WTC11 (cell line): ENCODE data around the gene JOSD1. TPM values are rescaled to one million over a fixed set of nuclear protein-coding genes. Genes with fewer than 3 reads are reported as not detected.

Experiments used
- ATAC-seq: fragments of 200-7000 bp; cut with Tn5 transposase; 2 replicates; pipeline ENCODE4 v1.10.0; 2021; ENCODE audit warnings: mild to moderate bottlenecking, moderate library complexity
- CTCF ChIA-PET: fragments of 300-600 bp; sonication (Branson Sonifier 250); formaldehyde crosslinking; loops from one replicate; lab custom pipeline; 2021; ENCODE audit warnings: antibody characterized with exemption; lab: Charles Lee
- POLR2A ChIA-PET: fragments of 350-600 bp; sonication (Branson Sonifier 250); formaldehyde crosslinking; loops from one replicate; lab custom pipeline; 2021; ENCODE audit warnings: antibody characterized with exemption; lab: Charles Lee
- DNase-seq: peaks from one replicate; pipeline ENCODE4 v3.0.0; 2021; ENCODE audit warnings: low spot score
- H3K27ac Mint-ChIP-seq: 2 replicates; pipeline ENCODE4 v1.8.0; 2021; ENCODE audit warnings: mixed read lengths
- H3K27me3 Mint-ChIP-seq: 2 replicates; pipeline ENCODE4 v1.8.0; 2021; ENCODE audit warnings: low read depth, mild to moderate bottlenecking, moderate library complexity, mixed read lengths
- H3K36me3 Mint-ChIP-seq: 2 replicates; pipeline ENCODE4 v1.8.0; 2021; ENCODE audit warnings: mixed read lengths
- H3K4me1 Mint-ChIP-seq: 2 replicates; pipeline ENCODE4 v1.8.0; 2022; ENCODE audit warnings: mixed read lengths
- H3K4me3 Mint-ChIP-seq: 2 replicates; pipeline ENCODE4 v1.8.0; 2021; ENCODE audit warnings: mild to moderate bottlenecking, moderate library complexity, mixed read lengths
- H3K9me3 Mint-ChIP-seq: 2 replicates; pipeline ENCODE4 v1.8.0; 2021; ENCODE audit warnings: mixed read lengths
- CREB1 ChIP-seq: sonication (generic); formaldehyde crosslinking; IDR thresholded peaks from 2 replicates; pipeline ENCODE4 v1.8.0; 2023; ENCODE audit warnings: mild to moderate bottlenecking, missing genetic modification reagents
- ERG ChIP-seq: fragments of 250-450 bp; sonication (Bioruptor Pico); IDR thresholded peaks from 2 replicates; pipeline ENCODE4 v1.8.0; 2021; ENCODE audit warnings: mild to moderate bottlenecking
- ESRRA ChIP-seq: sonication (generic); formaldehyde crosslinking; IDR thresholded peaks from 2 replicates; pipeline ENCODE4 v1.8.1; 2022; ENCODE audit warnings: mild to moderate bottlenecking, missing genetic modification reagents, borderline replicate concordance
- GABPB1 ChIP-seq: sonication (generic); formaldehyde crosslinking; IDR thresholded peaks from 2 replicates; pipeline ENCODE4 v1.8.1; 2023; ENCODE audit warnings: mild to moderate bottlenecking, missing genetic modification reagents
- GTF2I ChIP-seq: fragments of 250-450 bp; sonication (Bioruptor Pico); conservative IDR thresholded peaks from 2 replicates; pipeline ENCODE4 v1.4.0; 2021; ENCODE audit warnings: mild to moderate bottlenecking
- HMGXB4 ChIP-seq: sonication (generic); formaldehyde crosslinking; IDR thresholded peaks from 2 replicates; pipeline ENCODE4 v1.8.1; 2023; ENCODE audit warnings: mild to moderate bottlenecking, moderate library complexity, missing genetic modification reagents
- JAZF1 ChIP-seq: fragments of 250-450 bp; sonication (Bioruptor Pico); IDR thresholded peaks from 2 replicates; pipeline ENCODE4 v1.9.0; 2021; ENCODE audit warnings: moderate library complexity, mild to moderate bottlenecking, inconsistent platforms
- KAT7 ChIP-seq: sonication (generic); formaldehyde crosslinking; IDR thresholded peaks from 2 replicates; pipeline ENCODE4 v1.8.1; 2023; ENCODE audit warnings: missing genetic modification reagents, mild to moderate bottlenecking, borderline replicate concordance
- NFYB ChIP-seq: sonication (generic); formaldehyde crosslinking; conservative IDR thresholded peaks from 2 replicates; pipeline ENCODE4 v1.8.0; 2022; ENCODE audit warnings: low read depth, missing genetic modification reagents
- PRDM15 ChIP-seq: sonication (generic); formaldehyde crosslinking; IDR thresholded peaks from 2 replicates; pipeline ENCODE4 v1.8.0; 2022; ENCODE audit warnings: missing genetic modification reagents
- TEAD1 ChIP-seq: sonication (generic); formaldehyde crosslinking; IDR thresholded peaks from 2 replicates; pipeline ENCODE4 v1.8.0; 2022; ENCODE audit warnings: mild to moderate bottlenecking, missing genetic modification reagents
- USF2 ChIP-seq: sonication (generic); formaldehyde crosslinking; IDR thresholded peaks from 2 replicates; pipeline ENCODE4 v1.8.1; 2023; ENCODE audit warnings: mild to moderate bottlenecking, missing genetic modification reagents, moderate library complexity
- ZNF263 ChIP-seq: sonication (generic); formaldehyde crosslinking; IDR thresholded peaks from 2 replicates; pipeline ENCODE4 v1.8.1; 2022; ENCODE audit warnings: low read depth, mild to moderate bottlenecking, moderate library complexity, missing genetic modification reagents
- ZNF532 ChIP-seq: fragments of 250-450 bp; sonication (Bioruptor Pico); IDR thresholded peaks from 2 replicates; pipeline ENCODE4 v1.9.0; 2021; ENCODE audit warnings: mild to moderate bottlenecking, borderline replicate concordance
- ZNF671 ChIP-seq: fragments of 250-450 bp; sonication (Bioruptor Pico); IDR thresholded peaks from 2 replicates; pipeline ENCODE4 v1.8.0; 2021; ENCODE audit warnings: mild to moderate bottlenecking
- ZSCAN18 ChIP-seq: fragments of 250-450 bp; sonication (Bioruptor Pico); IDR thresholded peaks from 2 replicates; pipeline ENCODE4 v2.1.2; 2022; ENCODE audit warnings: mild to moderate bottlenecking, moderate library complexity
- total RNA-seq: library from RNA; stranded (reverse); gene quantifications from 3 replicates; pipeline ENCODE4 v1.2.3, GENCODE V29; 2021

The JOSD1 gene
- total RNA-seq, 1 experiment from 2014 or later: 24.5 TPM

GRCh38 chr22:38704654-38705234, 4.0 kb upstream of the JOSD1 start:
- ChIA-PET CTCF (interaction anchor here (0.9 to 1.5 kb wide), 3 partner anchors 61 to 607 kb away, joined by 4 to 9 read pairs (median 4); no protein-coding TSS in a partner anchor), POLR2A (no interaction called here)
- peak overlapping the region; percentile 100 for H3K27ac Mint-ChIP-seq
- H3K4me3 Mint-ChIP-seq: peak overlapping the region; percentile 83
- DNase-seq (no peak), ATAC-seq (no peak)
- H3K36me3 Mint-ChIP-seq: no peaks in the 10 kb centered on the region; the same call in 1 of the 2 replicates
- H3K4me1 Mint-ChIP-seq: peaks cover 59% of the 10 kb centered on the region
- no peaks in the 10 kb centered on the region for H3K9me3 Mint-ChIP-seq
- no peak for TF ChIP-seq PRDM15 (CRISPR knock-in tag)
- no peak for TF ChIP-seq USF2
- no peak for TF ChIP-seq ZNF263
- no peak for TF ChIP-seq HMGXB4 (CRISPR knock-in tag)
- no peak for TF ChIP-seq JAZF1 (CRISPR knock-in tag)
- no peak for TF ChIP-seq KAT7 (CRISPR knock-in tag)
- TF ChIP-seq ZSCAN18 (CRISPR knock-in tag): no peak
- no peak for TF ChIP-seq TEAD1
- TF ChIP-seq GTF2I: no peak
- no peak for TF ChIP-seq ERG
- no peak for TF ChIP-seq ZNF671 (CRISPR knock-in tag)
- no peak for TF ChIP-seq NFYB (CRISPR knock-in tag)
- no peak for TF ChIP-seq ZNF532 (CRISPR knock-in tag)
- no peak for TF ChIP-seq ESRRA (CRISPR knock-in tag)
- TF ChIP-seq CREB1 (CRISPR knock-in tag): no peak
- TF ChIP-seq GABPB1 (CRISPR knock-in tag): no peak
- H3K27me3 Mint-ChIP-seq: no peaks in the 10 kb centered on the region; the same call in 1 of the 2 replicates
